H9 (cell line): ENCODE measurements around the gene LYPD4. TPM values are rescaled to one million over a fixed set of nuclear protein-coding genes. Genes with fewer than 3 reads are reported as not detected.

ENCODE experiments used
- DNase-seq: peaks from one replicate; pipeline ENCODE4 v3.0.0-alpha.2; 2017
- H2AFZ ChIP-seq: one replicate; pipeline ENCODE4 v1.6.1; 2013; ENCODE audit warnings: mild to moderate bottlenecking, low read length, control low read depth, moderate library complexity
- H2AK5ac ChIP-seq: 2 replicates; pipeline ENCODE4 v1.6.1; 2013; ENCODE audit warnings: low read length, control low read depth, mixed read lengths; ENCODE audit not compliant: insufficient read length
- H2BK120ac ChIP-seq: one replicate; pipeline ENCODE4 v1.6.1; 2013; ENCODE audit warnings: low read depth, mild to moderate bottlenecking, low read length, control low read depth, inconsistent platforms; ENCODE audit not compliant: poor library complexity, severe bottlenecking
- H2BK12ac ChIP-seq: 2 replicates; pipeline ENCODE4 v1.6.1; 2013; ENCODE audit warnings: low read length, control low read depth, mixed read lengths, low read depth; ENCODE audit not compliant: insufficient read length
- H2BK15ac ChIP-seq: 2 replicates; pipeline ENCODE4 v1.6.1; 2013; ENCODE audit warnings: low read depth, low read length, control low read depth
- H2BK20ac ChIP-seq: one replicate; pipeline ENCODE4 v1.6.1; 2013; ENCODE audit warnings: low read depth, mild to moderate bottlenecking, low read length, control low read depth, inconsistent platforms; ENCODE audit not compliant: poor library complexity, severe bottlenecking
- H2BK5ac ChIP-seq: 2 replicates; pipeline ENCODE4 v1.6.1; 2013; ENCODE audit warnings: low read length, control low read depth, mixed read lengths; ENCODE audit not compliant: insufficient read length
- H3K14ac ChIP-seq: 2 replicates; pipeline ENCODE4 v1.6.1; 2013; ENCODE audit warnings: low read length, control low read depth; ENCODE audit not compliant: insufficient read depth
- H3K18ac ChIP-seq: 2 replicates; pipeline ENCODE4 v1.6.1; 2013; ENCODE audit warnings: low read depth, mild to moderate bottlenecking, mixed read lengths, low read length, control low read depth; ENCODE audit not compliant: insufficient read length
- H3K23ac ChIP-seq: 2 replicates; pipeline ENCODE4 v1.6.1; 2013; ENCODE audit warnings: low read length, control low read depth, mixed read lengths, low read depth; ENCODE audit not compliant: insufficient read length
- H3K23me2 ChIP-seq: 2 replicates; pipeline ENCODE4 v1.6.1; 2013; ENCODE audit warnings: low read depth, mild to moderate bottlenecking, mixed read lengths, low read length, control low read depth; ENCODE audit not compliant: insufficient read length, poor library complexity, severe bottlenecking
- H3K27ac ChIP-seq: 2 replicates; pipeline ENCODE4 v1.5.1; 2013; ENCODE audit warnings: low read length, control low read depth, mixed read lengths, low read depth; ENCODE audit not compliant: insufficient read length
- H3K27me3 ChIP-seq: 2 replicates; pipeline ENCODE4 v1.6.1; 2013; ENCODE audit warnings: low read length, control low read depth, inconsistent platforms; ENCODE audit not compliant: insufficient read depth
- H3K4ac ChIP-seq: 2 replicates; pipeline ENCODE4 v1.6.1; 2013; ENCODE audit warnings: low read depth, mild to moderate bottlenecking, control low read depth, inconsistent platforms, low read length, moderate library complexity
- H3K4me1 ChIP-seq: 2 replicates; pipeline ENCODE4 v1.6.1; 2013; ENCODE audit warnings: low read length, control low read depth, inconsistent platforms; ENCODE audit not compliant: insufficient read depth
- H3K4me2 ChIP-seq: 2 replicates; pipeline ENCODE4 v1.6.1; 2013; ENCODE audit warnings: low read length, control low read depth, mixed read lengths; ENCODE audit not compliant: insufficient read length, insufficient read depth
- H3K56ac ChIP-seq: 2 replicates; pipeline ENCODE4 v1.6.1; 2013; ENCODE audit warnings: low read depth, mild to moderate bottlenecking, mixed read lengths, low read length, control low read depth; ENCODE audit not compliant: insufficient read length
- H3K79me1 ChIP-seq: 2 replicates; pipeline ENCODE4 v1.6.1; 2013; ENCODE audit warnings: low read depth, mild to moderate bottlenecking, moderate library complexity, low read length, control low read depth, inconsistent platforms; ENCODE audit not compliant: insufficient read depth, poor library complexity, severe bottlenecking
- H3K79me2 ChIP-seq: 2 replicates; pipeline ENCODE4 v1.6.1; 2013; ENCODE audit warnings: low read length, control low read depth, inconsistent platforms; ENCODE audit not compliant: insufficient read depth
- H3K9ac ChIP-seq: 2 replicates; pipeline ENCODE4 v1.6.1; 2013; ENCODE audit warnings: low read length, control low read depth, mixed read lengths; ENCODE audit not compliant: insufficient read length; ENCODE audit errors: extremely low read depth
- H3K9me3 ChIP-seq: one replicate; pipeline ENCODE4 v1.6.1; 2013; ENCODE audit warnings: low read depth, low read length, inconsistent platforms; ENCODE audit not compliant: control insufficient read depth
- H3T11ph ChIP-seq: one replicate; pipeline ENCODE4 v1.6.1; 2013; ENCODE audit warnings: mild to moderate bottlenecking, low read length, control low read depth, inconsistent platforms
- H4K20me1 ChIP-seq: one replicate; pipeline ENCODE4 v1.6.1; 2013; ENCODE audit not compliant: control insufficient read depth, insufficient read length, insufficient read depth
- H4K5ac ChIP-seq: 2 replicates; pipeline ENCODE4 v1.6.1; 2013; ENCODE audit warnings: low read depth, mild to moderate bottlenecking, mixed read lengths, low read length, control low read depth; ENCODE audit not compliant: insufficient read length
- H4K8ac ChIP-seq: replicated peaks from 2 replicates; pipeline ENCODE4 v1.6.1; 2013; ENCODE audit warnings: low read length, control low read depth, mixed read lengths, low read depth; ENCODE audit not compliant: insufficient read length
- H4K91ac ChIP-seq: 2 replicates; pipeline ENCODE4 v1.6.1; 2013; ENCODE audit warnings: low read depth, mild to moderate bottlenecking, moderate library complexity, mixed read lengths, low read length, control low read depth; ENCODE audit not compliant: insufficient read length
- H3K27ac Mint-ChIP-seq, 3 experiments: 2 replicates in 2 of 3; 3 replicates in 1 of 3; pipeline ENCODE4 v1.8.0; 2020 to 2021; ENCODE audit warnings: mixed read lengths in 3 of 3, mild to moderate bottlenecking in 1 of 3, moderate library complexity in 1 of 3
- H3K27me3 Mint-ChIP-seq: 2 replicates; pipeline ENCODE4 v1.8.0; 2021; ENCODE audit warnings: low read depth, mild to moderate bottlenecking, moderate library complexity, mixed read lengths
- H3K36me3 Mint-ChIP-seq, 3 experiments: 2 replicates in 2 of 3; 3 replicates in 1 of 3; pipeline ENCODE4 v1.8.0; 2020 to 2021; ENCODE audit warnings: low read depth in 3 of 3, mixed read lengths in 3 of 3; ENCODE audit not compliant: insufficient read depth in 1 of 3
- H3K4me1 Mint-ChIP-seq, 2 experiments: 2 replicates each; pipeline ENCODE4 v1.8.0; 2020; ENCODE audit warnings: mixed read lengths in 2 of 2
- H3K4me3 Mint-ChIP-seq, 2 experiments: 2 replicates in 1 of 2; 3 replicates in 1 of 2; pipeline ENCODE4 v1.8.0; 2020 to 2021; ENCODE audit warnings: mild to moderate bottlenecking in 2 of 2, mixed read lengths in 2 of 2, moderate library complexity in 1 of 2
- H3K9me3 Mint-ChIP-seq, 2 experiments: 2 replicates in 1 of 2; 3 replicates in 1 of 2; pipeline ENCODE4 v1.8.0; 2020; ENCODE audit warnings: mild to moderate bottlenecking in 2 of 2, mixed read lengths in 2 of 2, moderate library complexity in 1 of 2
- WGBS: extraction: QIAGEN DNeasy Blood & Tissue Kit; methylation state at CpG from one replicate; pipeline ENCODE4 v1.1.7; 2013; ENCODE audit warnings: missing lambda C conversion rate, low lambda C conversion rate, mixed read lengths; ENCODE audit not compliant: insufficient read length; ENCODE audit errors: extremely low coverage; 5-methylcytosine and 5-hydroxymethylcytosine counted together
- total RNA-seq: library from RNA; stranded (reverse); gene quantifications from 2 replicates; pipeline ENCODE4 v1.2.1, GENCODE V29; 2021
- TF ChIP-seq, protein P1 (sequence below): fragments of 200-600 bp; sonication (generic); conservative IDR thresholded peaks from 3 replicates; pipeline ENCODE4 v1.8.0; 2021; ENCODE audit warnings: antibody characterized with exemption, mild to moderate bottlenecking

The LYPD4 gene
- total RNA-seq, 1 experiment from 2014 or later, result not detected

DNA sequence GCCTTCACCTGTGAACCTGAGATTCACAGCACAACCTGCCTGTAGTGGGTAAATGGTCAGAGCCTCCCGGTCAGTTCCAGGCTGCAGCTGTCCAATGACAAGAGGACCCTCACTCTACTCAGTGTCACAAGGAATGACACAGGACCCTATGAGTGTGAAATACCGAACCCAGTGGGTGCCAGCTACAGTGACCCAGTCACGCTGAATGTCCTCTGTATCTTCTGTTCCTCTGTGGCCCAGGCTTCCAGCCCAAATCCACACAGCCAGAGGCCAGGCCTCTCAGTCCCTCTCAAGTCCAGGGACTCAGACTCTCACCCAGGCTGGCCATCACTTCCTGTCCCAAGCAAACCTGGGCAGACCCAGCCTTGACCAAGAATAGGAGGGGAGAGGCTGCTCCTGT is 37.3 kb downstream of the LYPD4 start:
- Mint-ChIP-seq H3K36me3 (peaks cover 0 to 26% (median 2%) of the 10 kb centered on the region in 3 experiments; a peak in 4 of 7 replicates), H3K4me3 (no peak overlapping the region), H3K4me1 (no peaks in the 10 kb centered on the region), H3K9me3 (peaks cover 14 to 89% of the 10 kb centered on the region in 2 experiments), H3K27ac (no peak overlapping the region), H3K27me3 (peaks cover 3% of the 10 kb centered on the region)
- Histone ChIP-seq H3K56ac (no peak overlapping the region), H4K91ac (no peak overlapping the region), H4K8ac (no peak overlapping the region), H2AFZ (no peak overlapping the region), H3K4ac (no peak overlapping the region), H2AK5ac (no peak overlapping the region), H3K9ac (no peak overlapping the region), H3K14ac (no peak overlapping the region), H3K18ac (no peak overlapping the region), H2BK120ac (no peak overlapping the region), H3K23me2 (no peaks in the 10 kb centered on the region), H3T11ph (no peak overlapping the region), H2BK20ac (no peak overlapping the region), H3K4me2 (no peak overlapping the region), H3K27ac (no peak overlapping the region), H3K9me3 (no peaks in the 10 kb centered on the region), H2BK12ac (no peak overlapping the region), H3K23ac (no peak overlapping the region), H3K79me2 (no peaks in the 10 kb centered on the region), H2BK15ac (no peak overlapping the region), H4K20me1 (no peaks in the 10 kb centered on the region), H3K27me3 (no peaks in the 10 kb centered on the region; the same call in 1 of the 2 replicates), H2BK5ac (no peak overlapping the region), H3K4me1 (no peaks in the 10 kb centered on the region), H4K5ac (no peak overlapping the region), H3K79me1 (no peaks in the 10 kb centered on the region)
- no CpG with 5 or more reads among the region's 3 CpGs for WGBS
- no peak for DNase-seq
- TF ChIP-seq, protein P1, sequence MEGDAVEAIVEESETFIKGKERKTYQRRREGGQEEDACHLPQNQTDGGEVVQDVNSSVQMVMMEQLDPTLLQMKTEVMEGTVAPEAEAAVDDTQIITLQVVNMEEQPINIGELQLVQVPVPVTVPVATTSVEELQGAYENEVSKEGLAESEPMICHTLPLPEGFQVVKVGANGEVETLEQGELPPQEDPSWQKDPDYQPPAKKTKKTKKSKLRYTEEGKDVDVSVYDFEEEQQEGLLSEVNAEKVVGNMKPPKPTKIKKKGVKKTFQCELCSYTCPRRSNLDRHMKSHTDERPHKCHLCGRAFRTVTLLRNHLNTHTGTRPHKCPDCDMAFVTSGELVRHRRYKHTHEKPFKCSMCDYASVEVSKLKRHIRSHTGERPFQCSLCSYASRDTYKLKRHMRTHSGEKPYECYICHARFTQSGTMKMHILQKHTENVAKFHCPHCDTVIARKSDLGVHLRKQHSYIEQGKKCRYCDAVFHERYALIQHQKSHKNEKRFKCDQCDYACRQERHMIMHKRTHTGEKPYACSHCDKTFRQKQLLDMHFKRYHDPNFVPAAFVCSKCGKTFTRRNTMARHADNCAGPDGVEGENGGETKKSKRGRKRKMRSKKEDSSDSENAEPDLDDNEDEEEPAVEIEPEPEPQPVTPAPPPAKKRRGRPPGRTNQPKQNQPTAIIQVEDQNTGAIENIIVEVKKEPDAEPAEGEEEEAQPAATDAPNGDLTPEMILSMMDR, result no peak
